ENCODE data around the gene EGFL6. TPM values are rescaled to one million over a fixed set of nuclear protein-coding genes. Genes with fewer than 3 reads are reported as not detected.
"Not testable (repeated sequence)": the region's sequence is repeated elsewhere in the genome, so short reads cannot be mapped to it uniquely, and the experiment has no call there.

The EGFL6 gene
- polyA plus RNA-seq, 10 donors: 72.1 to 159 (median 114) TPM

DNA sequence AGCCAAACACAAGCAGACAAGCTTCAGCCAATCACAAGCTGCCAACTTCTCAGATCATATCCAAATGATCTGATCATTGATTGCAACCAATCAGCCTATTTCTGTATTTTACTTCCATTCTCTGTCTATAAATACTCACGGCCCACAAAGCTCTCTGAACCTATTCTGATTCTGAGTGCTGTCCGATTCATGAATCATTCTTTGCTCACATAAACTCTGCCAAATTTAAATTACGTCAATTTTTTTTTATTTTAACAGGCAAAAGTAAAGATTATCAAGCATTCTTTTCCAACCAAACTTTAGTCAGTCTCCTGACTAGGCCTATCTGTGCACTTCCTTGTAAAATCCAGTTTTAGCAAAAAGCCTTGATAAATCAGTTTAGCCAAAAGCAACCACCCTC lies 81.7 kb downstream of the EGFL6 start:
- DNase-seq: no peak

DNA sequence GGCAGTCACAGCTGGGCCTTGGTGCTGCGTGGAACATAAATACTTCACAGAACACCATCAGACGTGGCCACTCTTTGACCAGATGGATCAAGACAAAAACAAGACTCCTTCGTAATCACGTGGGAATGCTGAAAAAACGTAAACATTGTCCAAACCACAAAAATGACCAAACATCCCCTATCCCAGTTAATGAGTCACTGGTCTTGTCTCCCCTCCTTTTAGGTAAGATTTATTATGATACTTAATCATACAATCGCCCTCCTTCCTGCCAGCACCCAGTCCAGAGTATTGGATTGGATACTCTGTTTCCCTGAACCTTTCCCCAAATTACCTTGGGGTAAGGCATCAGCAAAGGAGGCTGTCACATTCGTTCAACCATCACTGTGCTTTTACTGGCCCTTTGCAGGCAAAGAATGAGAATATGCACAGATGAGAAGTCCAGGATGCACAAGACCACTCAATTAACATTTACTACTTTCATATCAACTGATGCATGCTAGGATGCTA lies 82.9 kb downstream of the EGFL6 start:
- DNase-seq: peak in 1 of 3 donors; percentile 58

DNA sequence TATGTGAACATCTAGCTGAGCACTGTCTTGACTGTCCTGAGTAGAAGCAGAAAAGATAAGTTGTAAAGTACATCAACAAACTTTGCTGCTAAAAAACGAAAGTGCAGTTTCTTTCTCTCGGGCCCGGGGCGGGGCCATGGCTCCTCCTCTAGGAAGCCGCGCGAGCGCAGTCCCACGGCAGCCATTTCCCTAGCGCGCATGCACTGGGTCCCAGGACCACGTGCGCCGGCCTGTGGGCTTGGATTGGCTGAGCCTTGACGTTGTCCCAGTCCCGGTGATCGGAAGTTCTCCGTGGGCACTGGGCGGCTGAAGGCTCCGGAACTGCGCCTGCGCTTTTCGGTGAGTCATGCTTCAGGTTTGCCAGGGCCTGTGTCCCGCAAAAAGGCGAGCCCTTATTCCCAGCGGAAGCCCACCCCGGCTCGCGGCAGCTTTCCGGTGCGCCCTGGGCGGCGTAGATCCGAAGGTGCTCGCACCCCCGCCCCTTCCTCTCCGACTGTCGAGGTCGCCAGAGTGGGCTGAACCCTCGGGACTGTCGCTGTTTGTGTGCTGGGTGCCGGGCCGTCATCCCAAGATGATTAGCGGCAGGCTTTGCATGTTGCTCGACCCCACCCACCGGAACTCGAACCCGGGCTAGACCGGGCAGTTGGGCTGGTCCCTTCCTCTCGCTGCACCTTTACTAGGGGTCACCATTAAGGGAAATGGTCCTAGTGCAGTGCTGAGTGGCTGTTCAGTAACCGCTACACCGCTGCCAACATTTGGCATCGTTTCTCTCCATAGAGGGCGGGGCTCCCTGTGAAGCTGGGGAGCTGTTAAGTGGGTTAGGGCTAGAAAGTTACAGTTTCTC lies 83.7 kb downstream of the EGFL6 start, which contains the start of gene TCEANC:
Gene TCEANC, plus strand, starts transcription at position 292 of the 844 bp plus-strand sequence. CDS start 9,368 bp downstream, outside the sequence.
- peak; percentile 95 to 96 (median 96) for DNase-seq

GRCh38 chrX:13654116-13654515 lies 84.7 kb downstream of the EGFL6 start:
- no peak for DNase-seq

- no peak for DNase-seq
Observed at GRCh38 chrX:13655674-13656073, 86.3 kb downstream of the EGFL6 start.

DNA sequence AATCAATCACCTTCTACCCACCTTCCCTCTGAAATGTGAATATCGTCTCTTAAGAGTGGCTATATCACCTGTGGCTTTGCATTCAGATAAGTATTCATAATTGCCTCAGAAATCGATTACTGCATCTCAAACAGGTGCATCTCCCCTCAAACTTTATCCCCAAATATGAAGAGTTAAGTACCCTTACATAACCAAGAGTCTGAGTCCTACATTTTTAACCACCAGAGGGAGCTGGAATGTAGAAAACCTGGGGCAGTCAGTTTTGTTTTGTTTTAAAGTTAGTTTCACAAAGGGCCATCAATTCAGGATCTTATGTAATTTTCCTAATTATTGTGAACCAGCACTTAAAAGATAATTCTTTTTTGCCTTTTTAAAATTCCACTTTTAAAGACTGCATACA lies 89.2 kb downstream of the EGFL6 start:
- peak; percentile 37 to 61 (median 54) for DNase-seq

GRCh38 chrX:13659063-13659462 lies 89.7 kb downstream of the EGFL6 start:
- DNase-seq: no peak

DNA sequence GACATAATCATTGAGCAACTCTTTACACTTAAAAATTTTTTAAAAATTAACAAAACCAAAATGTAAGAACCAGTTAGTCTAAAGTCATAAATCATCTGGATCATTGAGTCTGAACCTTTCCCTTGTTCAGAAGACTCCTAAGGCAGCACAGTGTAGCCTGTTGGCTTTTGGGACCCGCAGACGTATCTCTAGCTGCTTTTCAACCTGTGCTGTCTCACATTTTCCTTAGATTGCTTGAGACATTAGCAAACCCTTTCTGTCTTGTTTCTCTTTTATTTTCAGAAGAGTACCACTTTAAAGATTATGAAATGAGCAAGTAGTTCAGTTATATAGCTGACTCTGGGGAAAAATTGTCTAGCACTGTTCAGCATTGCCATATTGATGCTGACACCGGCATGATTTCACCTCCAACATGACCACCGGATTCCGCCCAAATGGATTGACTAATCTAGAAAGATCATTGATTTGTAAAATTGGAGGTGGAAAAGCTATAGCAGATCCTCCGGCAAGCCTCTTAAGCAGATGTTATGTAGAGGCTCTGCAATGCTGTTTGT lies 92.4 kb downstream of the EGFL6 start:
- DNase-seq: no peak

DNA sequence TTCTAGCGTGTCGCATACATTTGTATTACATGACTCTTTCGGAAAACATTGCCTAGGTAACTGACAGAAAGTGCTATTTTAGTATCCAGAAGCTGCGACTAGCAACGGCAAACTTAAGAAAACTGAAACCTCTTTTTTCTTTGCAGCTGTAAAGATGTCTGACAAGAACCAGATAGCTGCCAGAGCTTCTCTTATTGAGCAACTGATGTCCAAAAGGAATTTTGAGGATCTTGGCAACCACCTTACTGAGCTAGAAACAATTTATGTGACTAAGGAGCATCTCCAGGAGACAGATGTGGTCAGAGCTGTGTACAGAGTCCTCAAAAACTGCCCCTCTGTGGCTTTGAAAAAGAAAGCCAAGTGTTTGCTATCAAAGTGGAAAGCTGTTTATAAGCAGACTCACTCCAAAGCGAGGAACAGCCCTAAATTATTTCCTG lies 93.0 kb downstream of the EGFL6 start:
- DNase-seq: peak in 2 of 3 donors; percentile 54 to 80

- DNase-seq: no peak
Observed at GRCh38 chrX:13664020-13664419, 94.6 kb downstream of the EGFL6 start.

DNA sequence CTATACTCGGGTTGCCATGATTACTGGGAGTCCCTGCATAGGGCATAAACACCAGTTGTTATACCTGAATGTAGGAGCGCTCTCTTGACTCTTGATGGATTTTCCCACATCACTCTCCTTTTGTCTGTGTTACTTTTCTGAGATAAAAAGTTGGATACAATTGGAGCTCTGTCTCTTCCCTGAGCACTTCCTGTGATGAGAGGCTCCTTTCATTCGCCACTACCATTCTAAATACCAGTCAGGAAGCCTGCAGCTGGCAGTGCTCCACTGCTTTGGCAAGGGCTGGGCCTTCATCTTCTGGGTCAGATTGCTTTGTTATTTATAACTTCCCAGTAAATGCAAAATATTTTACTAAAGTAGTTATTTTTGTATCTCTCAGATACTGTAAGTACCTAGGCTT lies 97.4 kb downstream of the EGFL6 start:
- DNase-seq: no peak

DNA sequence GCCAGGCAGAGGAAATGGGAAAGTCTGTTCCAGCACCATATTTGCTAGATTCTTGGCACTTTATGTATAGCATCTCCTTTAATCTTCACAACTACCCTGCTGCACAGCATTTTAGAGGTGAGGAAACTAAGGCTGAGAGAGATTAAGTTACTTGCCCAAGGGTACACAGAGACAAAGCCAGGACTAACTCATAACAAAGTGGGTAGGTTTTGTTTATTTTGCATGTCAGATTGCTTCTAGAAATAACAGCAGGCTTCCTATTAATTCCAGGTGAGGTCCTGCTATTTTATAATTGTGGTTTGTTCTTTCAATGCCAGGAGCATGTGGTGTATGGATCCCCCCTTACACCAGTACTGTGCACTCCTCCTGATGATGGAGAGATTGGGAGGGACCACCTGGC lies 98.5 kb downstream of the EGFL6 start:
- no peak for DNase-seq

DNA sequence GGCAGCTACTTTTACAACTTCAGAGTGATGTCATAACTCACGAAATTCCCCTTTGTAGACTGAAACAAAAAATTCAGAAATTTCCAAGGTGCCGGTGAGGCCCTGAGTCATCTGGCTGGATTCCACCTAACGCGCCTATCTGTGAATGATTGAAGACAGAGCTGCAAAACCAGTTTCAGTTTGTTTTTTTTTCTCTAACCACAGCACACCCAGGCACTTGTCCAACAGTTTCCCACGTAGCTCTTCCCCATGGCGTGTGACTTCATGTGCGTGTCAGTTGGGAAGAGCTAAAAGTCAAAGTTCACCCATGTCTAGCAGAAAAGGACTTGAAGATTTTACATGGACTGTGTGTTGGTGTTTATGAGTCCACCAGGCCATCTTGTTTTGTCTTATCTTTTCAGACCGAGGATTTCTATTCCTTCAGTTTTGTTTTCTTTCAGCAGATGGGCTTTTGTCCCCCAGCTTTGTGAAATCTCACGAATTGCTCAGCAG lies 99.9 kb downstream of the EGFL6 start:
- DNase-seq: no peak

GRCh38 chrX:13669755-13670154 lies 100.4 kb downstream of the EGFL6 start:
- not testable (repeated sequence) for DNase-seq

- no peak for DNase-seq
Observed at GRCh38 chrX:13670197-13670596, 100.8 kb downstream of the EGFL6 start.

DNA sequence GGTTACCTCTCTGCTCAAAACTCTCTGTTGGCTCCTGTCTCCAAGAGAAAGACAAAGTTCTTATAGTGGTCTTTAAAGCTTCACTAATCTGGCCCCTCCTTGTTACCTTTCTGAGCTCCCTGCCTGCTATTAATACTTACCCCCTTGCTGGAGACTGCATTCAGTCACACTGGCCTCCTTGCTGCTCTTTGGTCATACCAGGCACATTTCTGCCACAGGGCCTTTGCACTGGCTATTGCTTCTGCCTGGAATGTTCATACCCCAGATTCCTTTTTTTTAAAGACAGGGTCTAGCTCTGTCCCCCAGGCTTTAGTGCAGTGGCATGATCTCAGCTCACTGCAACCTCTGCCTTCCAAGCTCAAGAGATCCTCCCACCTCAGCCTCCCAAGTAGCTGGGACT lies 103.6 kb downstream of the EGFL6 start:
- DNase-seq: no peak

DNA sequence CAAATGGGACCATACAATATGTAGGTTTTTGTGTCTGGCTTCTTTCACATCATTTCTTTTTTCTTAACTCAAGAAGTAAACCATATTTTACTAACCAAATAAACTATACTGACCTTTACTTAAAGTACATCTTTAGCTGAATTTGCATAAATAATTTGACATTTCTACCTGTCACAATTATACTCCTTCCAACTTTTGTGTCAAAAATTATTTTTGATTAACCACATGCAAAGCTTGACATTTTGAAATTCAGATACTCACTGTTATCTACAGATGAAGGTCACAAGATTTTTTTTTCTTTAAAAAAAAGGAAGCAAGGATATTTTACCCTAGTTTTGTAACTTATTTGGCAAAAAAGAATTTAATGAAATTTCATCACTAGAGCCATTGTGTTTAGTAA lies 107.5 kb downstream of the EGFL6 start:
- no peak for DNase-seq

DNA sequence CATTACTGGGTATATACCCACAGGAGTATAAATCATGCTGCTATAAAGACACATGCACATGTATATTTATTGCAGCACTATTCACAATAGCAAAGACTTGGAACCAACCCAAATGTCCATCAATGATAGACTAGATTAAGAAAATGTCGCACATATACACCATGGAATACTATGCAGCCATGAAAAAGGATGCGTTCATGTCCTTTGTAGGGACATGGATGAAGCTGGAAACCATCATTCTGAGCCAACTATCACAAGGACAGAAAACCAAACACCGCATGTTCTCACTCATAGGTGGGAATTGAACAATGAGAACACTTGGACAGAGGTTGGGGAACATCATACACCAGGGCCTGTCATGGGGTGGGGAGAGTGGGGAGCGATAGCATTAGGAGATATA lies 110.3 kb downstream of the EGFL6 start:
- not testable (repeated sequence) for DNase-seq

DNA sequence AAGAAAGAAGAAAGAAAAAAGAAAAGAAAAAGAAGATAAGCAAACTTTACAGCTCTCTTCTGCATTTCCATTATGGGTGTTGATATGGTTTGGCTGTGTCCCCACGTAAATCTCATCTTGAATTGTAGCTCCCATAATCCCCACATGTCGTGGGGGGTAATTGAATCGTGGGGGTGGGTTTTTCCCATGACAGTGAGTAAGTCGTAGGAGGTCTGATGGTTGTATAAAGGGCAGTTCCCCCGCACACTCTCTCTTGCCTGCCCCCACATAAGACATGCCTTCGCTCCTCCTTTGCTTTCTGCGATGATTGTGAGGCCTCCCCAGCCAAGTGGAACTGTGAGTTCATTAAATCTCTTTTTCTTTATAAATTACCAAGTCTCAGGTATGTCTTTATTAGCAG lies 112.2 kb downstream of the EGFL6 start:
- DNase-seq: no peak
